H1 (cell line): Measurements from ENCODE around the gene OSMR. TPM values are rescaled to one million over a fixed set of nuclear protein-coding genes. Genes with fewer than 3 reads are reported as not detected.

Experiments
- CTCF ChIA-PET: fragments of 300-600 bp; sonication (Branson Sonifier 250); formaldehyde crosslinking; loops from one replicate; lab custom pipeline; 2021; ENCODE audit not compliant: partially characterized antibody; lab: Charles Lee
- POLR2A ChIA-PET: fragments of 300-600 bp; sonication (Branson Sonifier 250); formaldehyde crosslinking; loops from one replicate; lab custom pipeline; 2021; ENCODE audit warnings: inconsistent platforms; ENCODE audit not compliant: partially characterized antibody; lab: Charles Lee
- DNase-seq, 2 experiments: peaks; one replicate each; pipeline versions ENCODE4 v3.0.0 to v3.0.0-alpha.2; 2010 to 2022; ENCODE audit warnings: low spot score in 2 of 2, low read depth in 1 of 2, mixed read lengths in 1 of 2
- FAIRE-seq: peaks from 2 replicates; lab custom pipeline; 2011; peaks lifted over from hg19 to GRCh38; lab: Jason Lieb, UNC
- H2AFZ ChIP-seq: 2 replicates; pipeline ENCODE4 v1.8.1; 2012; ENCODE audit warnings: low read length, inconsistent platforms
- H2AK5ac ChIP-seq: 2 replicates; pipeline ENCODE4 v1.6.1; 2013; ENCODE audit warnings: low read depth, low read length
- H2BK120ac ChIP-seq: replicated peaks from 2 replicates; pipeline ENCODE3; 2013; ENCODE audit warnings: low read depth, low read length, inconsistent platforms
- H2BK12ac ChIP-seq: 2 replicates; pipeline ENCODE4 v1.6.1; 2013; ENCODE audit warnings: low read depth, low read length
- H2BK15ac ChIP-seq: 2 replicates; pipeline ENCODE4 v1.6.1; 2013; ENCODE audit warnings: low read length
- H2BK20ac ChIP-seq: 2 replicates; pipeline ENCODE4 v1.6.1; 2013; ENCODE audit warnings: low read length
- H2BK5ac ChIP-seq: 2 replicates; pipeline ENCODE4 v1.6.1; 2013; ENCODE audit warnings: low read depth, low read length
- H3K14ac ChIP-seq: 2 replicates; pipeline ENCODE4 v1.6.1; 2013; ENCODE audit warnings: inconsistent platforms; ENCODE audit not compliant: insufficient read length
- H3K18ac ChIP-seq: 2 replicates; pipeline ENCODE4 v1.6.1; 2013; ENCODE audit warnings: low read length; ENCODE audit errors: extremely low read depth
- H3K23ac ChIP-seq: 2 replicates; pipeline ENCODE4 v1.6.1; 2013; ENCODE audit warnings: inconsistent platforms; ENCODE audit not compliant: insufficient read length
- H3K23me2 ChIP-seq: 2 replicates; pipeline ENCODE4 v1.6.1; 2013; ENCODE audit warnings: low read depth, low read length
- H3K27ac ChIP-seq: 2 replicates; pipeline ENCODE4 v1.6.1; 2011; ENCODE audit warnings: low read depth, low read length, inconsistent platforms
- H3K27me3 ChIP-seq, 4 experiments: replicated peaks in 1 of 4; 1 replicate in 1 of 4; 2 replicates in 3 of 4; pipeline versions ENCODE4 v1.6.1 to v1.8.1; 2011 to 2013; ENCODE audit warnings: low read length in 3 of 4, mild to moderate bottlenecking in 3 of 4, inconsistent platforms in 2 of 4, mixed read lengths in 2 of 4, moderate library complexity in 1 of 4; ENCODE audit not compliant: control insufficient read depth in 3 of 4, insufficient read depth in 3 of 4; ENCODE audit errors: extremely low read depth in 1 of 4
- H3K36me3 ChIP-seq, 4 experiments: 2 replicates each; pipeline versions ENCODE4 v1.6.1 to v1.8.1; 2011 to 2013; ENCODE audit warnings: mild to moderate bottlenecking in 4 of 4, low read length in 3 of 4, moderate library complexity in 2 of 4, control low read depth in 1 of 4, inconsistent platforms in 1 of 4; ENCODE audit not compliant: insufficient read depth in 4 of 4, control insufficient read depth in 2 of 4
- H3K4ac ChIP-seq: replicated peaks from 2 replicates; pipeline ENCODE3; 2013; ENCODE audit warnings: low read length, low read depth, mixed read lengths, inconsistent platforms; ENCODE audit not compliant: insufficient read length
- H3K4me1 ChIP-seq, 4 experiments: replicated peaks in 1 of 4; 1 replicate in 1 of 4; 2 replicates in 3 of 4; pipeline versions ENCODE4 v1.6.1 to v1.8.1; 2011 to 2013; ENCODE audit warnings: low read length in 3 of 4, inconsistent platforms in 2 of 4, mixed read lengths in 1 of 4; ENCODE audit not compliant: insufficient read depth in 4 of 4, control insufficient read depth in 3 of 4
- H3K4me2 ChIP-seq, 2 experiments: 2 replicates each; pipeline versions ENCODE4 v1.6.1 to v1.8.1; 2011 to 2013; ENCODE audit warnings: low read depth in 2 of 2, low read length in 2 of 2, control low read depth in 1 of 2, inconsistent platforms in 1 of 2, mild to moderate bottlenecking in 1 of 2; ENCODE audit not compliant: insufficient read depth in 1 of 2
- H3K4me3 ChIP-seq, 4 experiments: fragments of 200-600, 300-600 bp in 1 of 4; sonication (generic), shearing (Covaris generic), sonication (Bioruptor Twin) in 1 of 4; 2 replicates each; pipeline versions ENCODE4 v1.5.1 to v1.8.1; 2011 to 2016; ENCODE audit warnings: low read length in 4 of 4, low read depth in 3 of 4, control low read depth in 2 of 4, inconsistent platforms in 2 of 4, mild to moderate bottlenecking in 2 of 4, mixed read lengths in 1 of 4, moderate library complexity in 1 of 4; ENCODE audit not compliant: insufficient read depth in 2 of 4; ENCODE audit errors: extremely low read depth in 1 of 4
- H3K56ac ChIP-seq: replicated peaks from 2 replicates; pipeline ENCODE3; 2013; ENCODE audit warnings: low read depth, mild to moderate bottlenecking, mixed read lengths, low read length, inconsistent platforms; ENCODE audit not compliant: insufficient read length
- H3K79me1 ChIP-seq: 2 replicates; pipeline ENCODE4 v1.6.1; 2013; ENCODE audit warnings: low read depth, low read length, control low read depth
- H3K79me2 ChIP-seq, 2 experiments: 2 replicates each; pipeline versions ENCODE4 v1.6.1 to v1.8.1; 2012 to 2013; ENCODE audit warnings: low read length in 2 of 2, mild to moderate bottlenecking in 2 of 2, inconsistent platforms in 1 of 2; ENCODE audit not compliant: insufficient read depth in 2 of 2, control insufficient read depth in 1 of 2
- H3K9ac ChIP-seq, 4 experiments: replicated peaks in 1 of 4; 1 replicate in 1 of 4; 2 replicates in 3 of 4; pipeline versions ENCODE4 v1.6.1 to v1.8.1; 2011 to 2013; ENCODE audit warnings: low read depth in 3 of 4, low read length in 3 of 4, control low read depth in 2 of 4, mild to moderate bottlenecking in 2 of 4, moderate library complexity in 2 of 4, inconsistent platforms in 1 of 4; ENCODE audit errors: extremely low read depth in 1 of 4
- H3K9me3 ChIP-seq, 2 experiments: 2 replicates each; pipeline versions ENCODE4 v1.6.1 to v1.8.1; 2012 to 2013; ENCODE audit warnings: mild to moderate bottlenecking in 2 of 2, moderate library complexity in 2 of 2, control low read depth in 1 of 2, inconsistent platforms in 1 of 2, low read depth in 1 of 2, low read length in 1 of 2, mixed read lengths in 1 of 2; ENCODE audit not compliant: insufficient read depth in 2 of 2
- H4K20me1 ChIP-seq, 2 experiments: replicated peaks in 1 of 2; 2 replicates each; pipeline versions ENCODE3 to v1.8.1; 2011 to 2013; ENCODE audit warnings: inconsistent platforms in 2 of 2, low read length in 2 of 2, mild to moderate bottlenecking in 1 of 2; ENCODE audit not compliant: insufficient read depth in 2 of 2, control insufficient read depth in 1 of 2
- H4K5ac ChIP-seq: 2 replicates; pipeline ENCODE4 v1.6.1; 2013; ENCODE audit warnings: low read length, low read depth, mixed read lengths, inconsistent platforms; ENCODE audit not compliant: insufficient read length
- H4K8ac ChIP-seq: 2 replicates; pipeline ENCODE4 v1.8.0; 2013; ENCODE audit warnings: mild to moderate bottlenecking, moderate library complexity, low read length, inconsistent platforms; ENCODE audit not compliant: insufficient read depth; ENCODE audit errors: extremely low read depth
- H4K91ac ChIP-seq: replicated peaks from 2 replicates; pipeline ENCODE3; 2013; ENCODE audit warnings: low read length, mixed read lengths, inconsistent platforms; ENCODE audit not compliant: insufficient read length
- WGBS, 2 experiments: shearing (Covaris generic) in 1 of 2; methylation state at CpG; one replicate each; pipeline versions ENCODE4 v1.1.6 to v1.1.7; 2013 to 2015; ENCODE audit warnings: low lambda C conversion rate in 2 of 2, mixed read lengths in 2 of 2, inconsistent platforms in 1 of 2, low coverage in 1 of 2, missing lambda C conversion rate in 1 of 2; ENCODE audit not compliant: insufficient replicate concordance in 2 of 2, insufficient coverage in 1 of 2, insufficient read length in 1 of 2; ENCODE audit errors: extremely low coverage in 1 of 2, missing lambda C conversion rate in 1 of 2; 5-methylcytosine and 5-hydroxymethylcytosine counted together
- polyA plus RNA-seq, 7 experiments: library from polyadenylated mRNA; depleted of rRNA in 3 of 7; stranded (reverse) in 5 of 7; unstranded in 2 of 7; fragments of >200 nt in 5 of 7; fragments of 200-250 nt in 2 of 7; gene quantifications; 1 replicate in 5 of 7; 2 replicates in 1 of 7; 4 replicates in 1 of 7; pipeline versions ENCODE4 v1.2.1 to v1.2.3, GENCODE V29; 2011 to 2013; ENCODE audit warnings: missing spikeins in 2 of 7, mixed read lengths in 2 of 7
- total RNA-seq: library from RNA; stranded (reverse); fragmentation: NEBNext Ultra II Directional; extraction: Animal tissue kit (Norgen Biotek cat#: 25700); gene quantifications from 2 replicates; pipeline ENCODE4 v1.2.1, GENCODE V29; 2021

Gene OSMR
- total and polyA plus RNA-seq, 2 of the 8 experiments (the other 6 are each of a cell fraction or from before 2014, with no cell fraction given): 2.3 to 2.6 TPM

GRCh38 chr5:38885208-38885607 lies 39.4 kb downstream of the OSMR start:
- DNase-seq (no peak), FAIRE-seq (no peak)
- H3K9me3 ChIP-seq: no peaks in the 10 kb centered on the region
- H4K91ac ChIP-seq: no peak overlapping the region
- no peak overlapping the region for H2BK5ac ChIP-seq
- no peak overlapping the region for H4K8ac ChIP-seq
- no peak overlapping the region for H2BK20ac ChIP-seq
- CTCF ChIA-PET: no interaction called here
- no peak overlapping the region for H4K5ac ChIP-seq
- H4K20me1 ChIP-seq: no peaks in the 10 kb centered on the region
- no peak overlapping the region for H3K23ac ChIP-seq
- peaks cover 0 to 4% (median 1%) of the 10 kb centered on the region in 4 experiments; a peak in 2 of 7 replicates for H3K4me1 ChIP-seq
- no peak overlapping the region for H3K4me3 ChIP-seq
- H3K27me3 ChIP-seq: peaks cover 0 to 2% (median 0%) of the 10 kb centered on the region in 4 experiments; a peak in 1 of 7 replicates
- no peaks in the 10 kb centered on the region for H3K79me1 ChIP-seq
- H3K18ac ChIP-seq: no peak overlapping the region
- no peaks in the 10 kb centered on the region for H3K23me2 ChIP-seq
- no peak overlapping the region for H2BK15ac ChIP-seq
- no peak overlapping the region for H3K4ac ChIP-seq
- no peak overlapping the region for H3K14ac ChIP-seq
- H2AFZ ChIP-seq: no peak overlapping the region
- no peak overlapping the region for H2BK120ac ChIP-seq
- WGBS, 2 experiments: 91% methylated on average over 3 of the region's 3 CpGs; no CpG with 5 or more reads in 1 of the 2 experiments
- H2BK12ac ChIP-seq: no peak overlapping the region
- POLR2A ChIA-PET: no interaction called here
- H3K9ac ChIP-seq: no peak overlapping the region
- H3K4me2 ChIP-seq: no peak overlapping the region
- H3K36me3 ChIP-seq: no peaks in the 10 kb centered on the region
- no peaks in the 10 kb centered on the region for H3K79me2 ChIP-seq
- H3K56ac ChIP-seq: no peak overlapping the region
- no peak overlapping the region for H2AK5ac ChIP-seq
- no peak overlapping the region for H3K27ac ChIP-seq
